PFSK-1 (cell line): Measurements from ENCODE around the gene HINFP.

ENCODE experiments used
- POLR2AphosphoS5 ChIP-seq: IDR thresholded peaks from 2 replicates; pipeline ENCODE4 v1.6.1; 2012; ENCODE audit warnings: low read depth, mild to moderate bottlenecking, control low read depth, low read length, moderate library complexity
- SIN3A ChIP-seq: IDR thresholded peaks from 2 replicates; pipeline ENCODE4 v1.6.1; 2012; ENCODE audit warnings: mild to moderate bottlenecking, low read length, moderate library complexity, borderline replicate concordance; ENCODE audit not compliant: insufficient read depth
- TAF1 ChIP-seq: IDR thresholded peaks from 2 replicates; pipeline ENCODE4 v1.6.1; 2012; ENCODE audit warnings: low read length, control low read depth, borderline replicate concordance; ENCODE audit not compliant: insufficient read depth

DNA sequence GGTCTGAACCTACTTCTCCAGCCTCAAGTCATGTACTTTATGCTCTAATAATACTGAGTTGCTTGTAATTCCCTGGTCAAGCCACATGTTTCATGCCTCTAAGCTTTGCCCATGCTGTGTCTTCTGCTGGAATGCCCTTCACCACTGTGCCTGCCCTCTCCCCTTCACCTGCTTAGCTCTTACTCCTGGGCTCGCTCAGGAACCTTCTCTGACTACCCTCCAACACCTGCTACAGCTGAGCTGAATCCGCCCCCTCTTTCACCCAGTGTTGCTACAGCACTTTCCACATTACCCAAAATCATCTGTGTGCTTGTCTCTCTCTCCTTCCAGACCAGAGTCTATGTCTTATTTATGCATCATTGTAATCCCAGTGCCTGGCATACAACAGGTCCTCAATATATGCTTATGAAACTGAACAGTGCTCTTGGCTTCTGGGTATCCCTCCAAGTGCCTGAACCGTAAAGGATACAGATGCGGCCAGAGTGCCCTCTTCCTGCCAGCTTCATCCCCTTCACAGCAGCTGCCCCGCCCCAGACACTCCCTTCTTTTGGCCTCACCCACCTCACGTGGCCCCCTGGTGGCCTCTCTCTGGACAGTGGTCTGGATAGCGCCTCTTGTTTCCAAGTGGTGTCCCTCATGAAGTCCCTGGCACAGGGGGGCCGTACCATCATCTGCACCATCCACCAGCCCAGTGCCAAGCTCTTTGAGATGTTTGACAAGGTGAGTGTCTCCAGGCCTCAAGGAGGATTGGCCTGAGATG lies 34.5 kb downstream of the HINFP start:
- TF ChIP-seq SIN3A = no peak
- no peak for TF ChIP-seq TAF1
- no peak for TF ChIP-seq POLR2AphosphoS5
